HG03139 (cell line): ENCODE data around the gene PHLDA3.
A peak's percentile ranks its signal among the peaks of the same experiment; 100 is the strongest.
"Not testable (repeated sequence)": the region's sequence is repeated elsewhere in the genome, so short reads cannot be mapped to it uniquely, and the experiment has no call there.

ENCODE experiments used
- ATAC-seq: cut with Tn5 transposase; IDR thresholded peaks from one replicate; pipeline ENCODE4 v1.9.1; 2021; ENCODE audit not compliant: unreplicated experiment

The PHLDA3 gene

DNA sequence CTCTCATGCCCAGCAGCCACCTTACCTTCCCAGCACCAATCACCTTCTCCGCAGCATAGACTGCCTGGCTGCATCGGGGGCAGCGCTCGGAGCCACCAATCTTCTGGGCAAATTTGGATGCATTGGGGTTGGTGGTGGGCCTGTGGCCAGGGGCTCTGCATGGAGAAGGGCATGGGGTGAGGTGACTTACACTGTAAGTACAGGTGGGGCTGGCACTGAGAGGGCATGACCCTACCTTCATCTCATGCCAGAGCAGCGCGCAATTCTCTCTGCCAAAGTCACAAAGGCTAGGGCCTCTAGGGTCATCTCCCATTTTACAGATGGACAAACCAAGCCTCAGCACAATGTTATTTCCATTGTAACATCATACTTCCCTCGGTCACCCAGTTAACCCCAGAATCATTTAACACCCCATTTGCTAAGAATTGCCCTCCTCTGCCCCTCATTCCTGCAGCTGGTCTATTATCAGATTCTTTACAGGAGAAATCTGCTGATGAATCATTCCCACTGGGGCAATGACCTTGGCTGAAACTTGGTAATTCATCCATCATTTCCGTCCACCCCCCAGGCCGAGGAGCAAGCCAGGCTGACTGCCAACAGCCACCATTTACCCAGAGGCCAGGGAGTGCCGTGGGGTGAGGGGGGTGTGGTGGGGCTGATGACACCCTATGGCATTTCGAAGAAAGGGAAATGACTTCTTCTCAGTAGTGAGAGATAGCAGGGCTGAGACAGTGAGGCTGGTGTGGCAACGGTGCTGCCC, 20.0 kb upstream of the PHLDA3 start:
- ATAC-seq: no peak

DNA sequence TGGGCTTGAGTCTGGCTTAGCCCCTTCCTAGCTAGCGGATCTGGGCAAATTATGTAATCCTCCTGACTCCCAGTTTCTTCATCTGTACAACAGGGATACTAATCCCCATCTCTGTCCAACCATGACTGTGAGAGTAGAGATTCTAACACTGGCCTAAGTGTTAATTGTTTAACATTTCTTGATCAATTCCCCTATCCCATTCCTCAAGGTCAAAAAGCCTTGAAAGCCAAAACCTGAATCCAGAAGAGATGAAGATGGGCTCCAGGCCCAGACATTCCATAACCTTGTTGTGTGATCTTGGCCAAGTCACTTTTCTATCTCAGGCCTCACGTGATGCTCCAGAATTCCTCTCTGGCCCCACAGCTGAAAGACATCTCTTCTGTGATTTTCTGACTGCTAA, 18.8 kb upstream of the PHLDA3 start:
- no peak for ATAC-seq

DNA sequence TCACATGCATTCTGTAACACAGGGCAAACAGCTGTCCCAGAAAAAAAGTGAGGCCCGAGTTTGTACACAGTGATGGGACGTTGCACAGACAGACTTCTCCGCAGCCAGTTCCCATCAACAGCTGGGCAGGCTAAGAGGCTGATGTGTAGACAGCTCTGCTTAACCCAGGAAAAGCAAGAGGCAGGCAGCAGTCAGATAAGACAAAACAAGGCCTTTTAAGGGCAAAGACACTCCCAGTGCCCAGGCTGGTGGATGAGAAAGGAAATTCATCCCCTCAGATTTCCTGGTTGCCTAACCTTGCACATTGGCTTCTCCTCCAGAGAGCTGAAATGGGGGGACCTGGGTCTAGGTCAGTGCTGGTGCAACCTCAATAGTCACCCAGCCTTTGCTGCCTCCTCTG, 17.2 kb upstream of the PHLDA3 start:
- ATAC-seq: no peak

DNA sequence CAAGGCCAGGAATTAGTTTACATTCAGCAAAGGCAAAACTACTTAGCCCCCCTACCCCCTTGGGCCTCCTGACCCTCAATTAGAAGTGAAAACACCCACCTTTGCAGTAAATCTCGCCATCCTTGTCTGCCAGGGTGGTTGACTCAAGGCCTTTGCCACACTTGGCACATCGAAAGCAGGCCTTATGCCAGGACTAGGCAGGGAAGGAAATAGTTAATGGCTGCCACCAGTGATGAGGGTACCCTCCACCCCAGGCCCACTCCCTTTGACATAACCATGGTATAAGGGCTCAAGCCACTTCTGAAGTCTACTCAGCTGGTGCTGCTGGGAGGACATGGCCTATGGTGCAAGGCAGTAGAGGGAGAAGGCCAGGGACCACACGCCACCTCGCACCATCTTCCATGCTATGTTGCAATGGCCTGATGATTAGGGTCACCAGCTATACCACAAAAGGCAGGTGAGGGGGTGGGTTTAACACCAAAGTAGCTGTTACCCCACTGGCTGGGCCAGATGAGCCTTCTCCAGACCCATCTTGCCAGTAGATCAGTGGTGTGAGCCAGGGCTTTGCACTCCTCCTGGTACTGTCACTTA, 16.3 kb upstream of the PHLDA3 start:
- no peak for ATAC-seq

DNA sequence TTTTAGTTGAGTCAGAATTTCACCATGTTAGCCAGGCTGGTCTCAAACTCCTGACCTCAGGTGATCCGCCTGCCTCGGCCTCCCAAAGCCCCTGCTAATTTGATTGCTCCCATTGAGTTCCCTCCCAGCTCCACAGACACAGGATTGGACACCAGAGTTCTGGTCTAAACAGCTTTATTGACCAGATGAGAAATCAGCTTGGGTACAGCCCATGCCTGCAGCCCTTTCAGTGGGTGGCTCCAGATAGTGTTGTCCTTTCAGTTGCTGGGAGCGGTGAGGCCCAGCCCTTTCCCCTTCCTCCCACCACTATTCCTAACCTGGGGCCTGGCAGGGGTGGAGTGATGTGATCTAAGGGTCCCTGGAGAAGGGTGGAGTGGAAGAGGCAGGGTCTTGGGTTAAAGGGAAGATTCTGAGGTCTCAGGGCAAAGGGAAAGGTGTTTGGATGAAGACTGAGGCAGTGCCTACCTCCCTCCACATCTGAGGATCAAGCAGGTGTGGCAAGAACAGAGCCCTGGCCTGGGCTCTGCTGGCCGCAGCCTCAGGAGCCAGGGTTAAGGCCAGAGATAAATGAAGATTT, 14.5 kb upstream of the PHLDA3 start:
- no peak for ATAC-seq

DNA sequence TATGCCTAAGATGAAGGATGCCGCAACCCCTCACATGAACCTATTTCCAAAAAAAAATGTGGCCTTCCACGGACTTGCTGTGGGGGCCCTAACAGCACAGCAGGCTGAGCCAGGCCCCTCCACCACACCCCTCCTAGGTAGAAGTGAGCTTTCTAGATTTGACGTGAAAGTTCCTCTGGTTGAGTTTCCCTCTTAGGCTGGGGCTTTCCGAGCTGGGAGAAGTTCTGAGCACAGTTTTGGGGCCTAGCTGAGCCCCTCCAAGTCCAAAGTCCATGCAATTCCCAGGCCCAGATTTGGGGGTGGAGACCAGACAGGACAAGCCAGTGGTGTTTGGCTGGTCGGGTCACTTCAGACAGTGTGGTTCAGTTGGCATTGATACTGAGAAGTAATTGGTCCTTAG, 13.8 kb upstream of the PHLDA3 start:
- ATAC-seq: no peak

DNA sequence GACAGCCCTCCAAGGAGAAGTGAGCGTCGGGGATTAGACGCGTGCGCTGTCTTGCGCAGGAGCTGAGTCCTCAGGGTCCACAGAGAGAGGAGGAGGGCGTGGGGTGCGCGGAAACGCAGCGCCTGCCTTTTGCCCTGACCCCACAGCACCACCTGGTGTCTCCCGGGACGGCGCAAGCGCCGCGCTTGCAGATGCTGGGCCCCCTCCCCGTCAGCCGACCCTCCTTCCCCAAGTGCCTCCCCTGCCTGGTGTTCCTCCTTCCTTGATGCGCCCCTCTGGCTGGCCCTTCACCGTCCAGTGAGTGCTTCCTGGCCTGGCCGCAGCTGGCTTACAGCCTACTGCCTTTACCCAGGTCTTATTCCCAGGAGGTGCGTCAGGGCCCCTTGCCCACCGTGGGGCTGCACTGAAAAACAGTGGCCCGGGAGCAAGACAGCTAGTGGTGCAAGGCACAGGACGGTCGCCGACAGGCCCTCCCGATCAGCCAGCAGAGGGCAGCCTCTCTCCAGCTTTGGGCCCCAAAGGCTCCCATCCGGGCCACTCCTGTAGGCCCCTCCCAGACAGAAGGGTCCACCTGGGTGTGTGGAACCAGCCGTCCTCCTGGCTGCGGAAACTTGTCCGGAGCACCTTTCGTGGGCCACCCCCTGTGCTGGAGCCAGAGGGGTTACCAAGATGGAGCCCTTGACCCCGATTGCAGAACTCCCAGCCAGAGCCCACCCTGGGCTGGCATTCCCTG, 12.9 kb upstream of the PHLDA3 start:
- ATAC-seq: peak; percentile 51

DNA sequence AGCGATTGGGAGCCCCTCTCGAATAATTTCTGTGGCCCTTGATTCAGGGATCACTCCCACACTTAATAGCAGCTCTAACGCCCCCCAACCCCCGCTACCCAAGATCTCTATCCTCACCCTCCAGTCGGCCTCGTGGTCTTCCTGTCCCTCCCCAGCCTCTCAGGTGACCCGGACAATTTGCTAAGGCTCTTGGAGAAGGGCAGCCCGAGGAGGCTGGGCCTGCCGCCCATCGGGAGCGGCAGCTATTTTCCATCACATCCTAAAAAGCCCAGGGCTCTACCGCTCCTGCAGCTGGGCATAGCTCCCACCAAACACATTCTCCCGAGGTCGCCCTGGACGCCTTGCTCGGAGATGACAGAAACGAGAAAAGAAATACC, 12.0 kb upstream of the PHLDA3 start:
- ATAC-seq: no peak

DNA sequence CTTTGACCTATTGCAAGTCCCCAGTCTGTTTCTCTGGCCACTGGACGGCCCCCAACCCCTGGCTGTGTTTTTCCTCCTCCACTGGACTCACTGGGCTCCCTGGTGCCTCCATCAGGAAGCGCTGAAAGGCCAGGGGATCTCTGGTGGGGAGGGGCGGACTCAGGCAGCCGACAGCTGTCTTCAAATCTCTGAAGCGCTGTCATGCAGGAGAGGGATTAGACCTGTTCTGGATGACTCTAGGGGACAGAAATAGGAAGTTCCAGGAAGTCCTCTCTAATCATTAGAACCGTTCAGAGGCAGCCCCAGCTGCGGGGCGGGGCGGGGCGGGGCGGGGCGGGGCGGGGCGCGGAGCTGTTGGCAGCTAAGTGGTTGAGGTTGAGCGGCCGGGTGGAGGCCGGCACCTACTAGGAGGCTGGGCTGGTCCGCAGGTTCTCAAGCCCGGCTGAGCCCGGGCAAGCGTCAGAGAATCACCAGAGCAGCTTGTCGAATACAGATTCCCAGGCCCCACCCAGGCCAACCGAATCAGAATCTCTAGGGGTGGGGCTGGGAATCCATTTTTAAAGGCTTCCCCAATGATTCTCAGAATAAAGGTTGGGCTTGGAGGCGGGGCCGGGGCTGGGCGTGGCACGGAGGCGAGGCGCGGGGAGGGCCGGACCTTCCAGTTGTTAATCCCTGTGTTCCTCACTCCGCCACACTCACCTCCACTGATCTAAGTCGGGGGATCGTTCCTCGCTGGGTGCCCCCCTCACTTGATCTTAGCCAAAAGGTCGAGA, 11.4 kb upstream of the PHLDA3 start:
- ATAC-seq: peak; percentile 70

DNA sequence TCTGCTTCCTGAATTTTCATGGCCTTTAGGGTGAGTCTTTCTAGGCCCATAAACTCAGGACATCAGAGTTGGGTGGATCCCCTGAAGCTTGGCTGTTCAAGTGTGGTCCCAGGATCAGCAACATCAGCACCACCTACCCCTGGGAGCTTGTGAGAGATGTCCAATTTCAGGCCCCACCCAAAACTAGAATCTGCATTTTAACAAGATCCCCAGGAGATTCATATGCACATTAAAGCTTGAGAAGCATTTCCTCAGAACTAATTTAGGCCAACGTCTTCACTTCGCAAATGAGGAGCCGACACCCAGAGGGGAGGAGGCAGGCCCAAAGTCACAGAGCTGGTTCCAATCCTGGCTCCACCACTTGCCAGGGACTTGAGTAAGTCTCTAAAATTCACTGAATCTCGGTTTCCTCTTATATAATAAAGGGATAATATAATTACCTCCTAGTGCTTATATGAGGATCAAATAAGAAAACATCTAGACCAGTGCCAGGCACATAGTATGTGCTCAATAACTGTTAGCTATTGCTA, 10.3 kb upstream of the PHLDA3 start:
- ATAC-seq: no peak

DNA sequence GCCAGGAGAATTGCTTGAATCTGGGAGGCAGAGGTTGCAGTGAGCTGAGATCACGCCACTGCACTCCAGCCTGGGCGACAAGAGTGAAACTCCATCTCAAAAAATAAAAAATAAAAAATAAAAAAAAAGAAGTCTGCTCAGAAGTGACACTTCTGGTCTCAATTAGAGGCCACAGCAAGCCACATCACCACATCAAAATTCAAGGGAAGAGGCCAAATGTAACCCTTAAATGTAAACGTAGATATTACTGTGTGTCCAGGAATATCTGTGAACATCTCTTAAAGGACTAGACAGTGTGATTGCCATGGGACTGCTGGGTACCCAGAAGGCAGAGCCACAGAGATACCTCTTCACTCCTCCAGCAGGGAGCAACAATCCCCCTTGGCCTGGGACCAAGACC, 9.7 kb upstream of the PHLDA3 start:
- ATAC-seq: not testable (repeated sequence)

DNA sequence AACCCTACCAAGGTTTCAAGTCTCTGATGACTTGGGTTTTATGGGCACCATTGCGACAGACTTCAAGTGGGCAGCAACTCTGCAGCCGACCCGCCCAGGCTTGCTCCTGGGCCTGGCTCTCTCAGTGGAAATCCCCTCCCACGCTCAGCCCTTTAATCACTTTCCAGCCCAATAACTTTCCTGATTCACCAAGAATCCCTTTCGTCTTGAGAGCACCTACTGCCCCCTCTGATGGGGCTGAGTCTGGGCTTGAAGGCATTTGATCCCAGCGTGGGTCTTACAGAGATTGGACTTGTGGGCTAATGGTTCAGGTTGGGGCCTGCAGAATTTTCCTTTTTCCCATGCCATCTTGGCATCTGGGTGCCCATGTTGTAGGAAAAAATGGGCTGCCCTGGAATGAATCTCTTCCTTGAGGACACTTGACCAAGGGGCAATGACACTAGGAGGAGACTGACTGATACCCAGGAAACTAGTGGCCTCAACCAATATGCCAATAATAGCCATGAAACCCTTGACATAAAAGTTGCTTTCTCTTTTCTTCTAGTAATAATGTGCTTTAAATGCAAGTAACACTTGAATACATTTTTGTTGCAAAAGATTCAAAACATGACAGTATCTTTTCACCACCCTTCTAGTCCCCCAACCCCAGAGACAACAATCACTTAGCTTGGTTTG, 7.8 kb upstream of the PHLDA3 start:
- ATAC-seq: no peak

DNA sequence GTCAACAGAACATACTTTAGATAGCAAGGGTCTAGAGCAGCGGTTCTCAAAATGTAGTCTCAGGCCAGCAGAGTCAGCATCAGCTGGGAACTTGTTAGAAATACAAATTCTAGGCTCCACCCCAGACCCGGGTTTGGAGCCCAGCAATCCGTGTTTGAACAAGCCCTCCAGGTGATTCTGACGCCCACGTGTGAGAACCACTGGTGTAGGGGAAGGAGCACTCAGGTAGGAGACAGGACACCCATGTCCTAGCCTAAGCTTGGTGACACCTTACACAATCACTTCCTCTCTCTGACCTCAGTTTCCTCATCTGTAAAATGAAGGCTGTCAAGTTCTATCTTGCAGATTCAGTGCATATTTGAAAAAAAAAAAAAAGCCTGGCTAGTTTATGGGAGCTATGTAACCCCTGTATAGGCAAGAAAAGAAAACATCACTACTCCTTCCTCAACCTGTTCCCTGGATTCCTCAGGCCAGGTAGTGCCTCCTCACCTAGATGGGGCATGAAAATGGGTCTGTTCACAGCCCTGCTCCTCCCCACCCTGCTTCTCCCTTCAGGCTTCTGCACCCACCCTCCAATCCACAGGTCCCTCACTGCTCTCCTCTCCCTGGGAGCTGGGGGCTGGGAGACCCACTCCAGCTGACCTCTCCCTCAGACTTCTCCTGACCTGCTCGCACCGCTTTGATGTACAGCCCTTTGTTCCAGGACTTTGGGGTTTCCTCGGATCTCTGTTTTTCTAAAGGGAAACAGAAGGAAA, 7.1 kb upstream of the PHLDA3 start:
- ATAC-seq: no peak

DNA sequence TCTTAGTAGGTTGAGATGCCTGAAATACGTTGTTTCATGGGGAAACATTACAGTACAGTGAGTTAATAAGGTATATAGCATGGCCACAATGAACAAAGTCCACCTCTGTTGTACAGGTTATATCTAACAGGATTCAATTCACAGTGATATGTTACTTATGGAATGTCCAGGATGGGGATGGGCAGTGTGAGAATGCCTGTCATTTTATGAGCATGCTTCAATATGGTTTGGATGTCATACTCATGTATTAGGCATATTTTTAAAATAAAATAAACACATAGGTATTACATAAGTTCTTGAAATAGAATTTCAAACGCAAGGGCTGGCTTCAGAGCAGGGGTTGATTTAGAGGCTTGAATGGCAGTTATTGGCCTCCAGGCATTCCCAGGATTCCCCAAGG, 6.1 kb upstream of the PHLDA3 start:
- ATAC-seq: no peak

DNA sequence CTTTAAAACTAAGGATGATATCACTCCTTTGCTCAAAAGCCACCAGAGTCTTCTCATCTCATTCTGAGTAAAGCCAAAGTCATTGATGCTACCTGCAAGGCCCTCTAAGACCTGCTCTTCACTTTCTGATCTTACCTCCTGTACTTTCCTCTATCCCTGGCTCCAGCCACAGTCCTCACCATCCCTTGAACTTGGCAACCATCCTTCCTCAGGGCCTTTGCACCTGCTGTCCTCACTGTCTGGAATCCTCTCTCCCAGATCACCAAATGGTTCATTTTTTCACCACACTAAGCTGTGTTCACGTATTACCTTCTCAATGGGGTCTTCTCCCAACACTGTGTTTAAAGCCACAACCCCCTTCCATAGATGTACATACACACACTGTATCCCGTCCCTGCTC, 4.3 kb upstream of the PHLDA3 start:
- ATAC-seq: no peak

DNA sequence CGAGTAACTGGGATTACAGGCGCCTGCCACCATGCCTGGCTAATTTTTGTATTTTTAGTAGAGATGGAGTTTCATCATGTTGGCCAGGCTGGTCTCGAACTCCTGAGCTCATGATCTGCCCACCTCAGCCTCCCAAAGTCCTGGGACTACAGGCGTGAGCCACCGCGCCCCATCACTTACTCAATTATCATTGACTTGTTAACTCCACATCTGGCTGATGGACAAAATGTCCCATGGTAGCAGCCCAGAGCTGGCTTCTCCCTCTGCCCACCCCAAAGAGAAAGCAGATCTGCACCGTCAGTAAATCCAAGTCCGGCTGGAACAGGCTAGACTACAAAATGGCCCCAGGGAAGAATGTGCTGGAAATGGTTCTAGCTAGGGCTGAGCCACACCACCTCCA, 3.3 kb upstream of the PHLDA3 start:
- ATAC-seq: not testable (repeated sequence)

DNA sequence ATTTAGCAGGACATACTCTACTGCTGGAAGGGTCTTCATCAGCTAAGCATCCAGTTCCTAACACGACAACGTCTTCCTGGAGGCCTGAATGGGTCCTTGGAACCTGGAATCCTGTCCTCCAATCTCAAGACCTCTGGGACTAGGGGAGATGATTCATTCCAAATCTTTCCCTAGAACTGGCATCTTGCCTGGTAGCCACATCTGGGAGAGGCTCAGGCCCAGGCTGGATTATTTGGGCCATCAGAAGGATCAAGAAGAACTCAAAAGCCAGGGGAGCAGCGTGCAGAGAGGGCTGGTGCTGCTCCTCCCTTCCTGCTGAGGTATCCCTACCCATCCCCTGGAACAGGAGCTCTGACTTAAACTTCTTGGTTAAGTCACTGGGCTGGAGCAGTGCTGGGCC, 2.8 kb upstream of the PHLDA3 start:
- no peak for ATAC-seq

DNA sequence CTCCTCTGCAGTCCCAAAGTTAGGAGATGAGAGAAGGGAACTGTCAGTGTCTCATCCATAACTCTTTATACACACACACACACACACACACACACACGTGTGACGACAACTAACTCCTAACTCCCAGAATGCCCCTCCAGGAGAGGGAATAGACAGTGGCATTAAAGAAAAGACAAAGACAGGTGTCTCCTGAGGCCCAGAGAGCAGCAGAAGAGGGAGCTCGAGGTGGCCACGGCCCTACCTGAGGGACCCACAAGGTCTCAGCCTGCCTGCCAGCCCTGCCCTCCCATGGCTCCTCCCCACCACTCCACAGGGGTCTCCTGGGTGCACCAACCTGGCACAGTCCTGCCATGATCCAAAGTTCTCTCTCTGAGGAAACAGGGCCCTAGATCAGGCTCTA, 1.6 kb upstream of the PHLDA3 start:
- ATAC-seq: no peak

DNA sequence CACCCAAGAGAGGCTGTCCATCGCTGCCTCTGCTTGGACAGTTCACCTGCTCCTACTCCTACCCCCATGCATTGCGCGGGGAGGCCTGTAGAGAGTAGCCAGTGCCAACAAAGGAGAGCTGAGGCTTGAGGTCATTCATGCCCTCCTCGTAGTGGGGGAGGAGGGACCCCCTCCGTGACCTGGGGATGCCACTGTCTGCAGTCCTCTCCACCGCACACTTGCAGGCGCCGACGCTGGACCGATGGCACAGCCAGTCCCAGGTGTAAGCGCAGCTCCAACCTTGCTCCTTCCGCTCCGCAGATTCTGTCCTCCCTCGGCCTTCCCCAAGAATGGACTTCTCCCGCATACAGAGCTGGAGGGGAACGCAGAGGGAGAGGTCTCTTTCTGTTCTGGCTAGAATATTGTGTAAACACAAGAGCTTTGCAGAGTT, 672 bp upstream of the PHLDA3 start:
- no peak for ATAC-seq

DNA sequence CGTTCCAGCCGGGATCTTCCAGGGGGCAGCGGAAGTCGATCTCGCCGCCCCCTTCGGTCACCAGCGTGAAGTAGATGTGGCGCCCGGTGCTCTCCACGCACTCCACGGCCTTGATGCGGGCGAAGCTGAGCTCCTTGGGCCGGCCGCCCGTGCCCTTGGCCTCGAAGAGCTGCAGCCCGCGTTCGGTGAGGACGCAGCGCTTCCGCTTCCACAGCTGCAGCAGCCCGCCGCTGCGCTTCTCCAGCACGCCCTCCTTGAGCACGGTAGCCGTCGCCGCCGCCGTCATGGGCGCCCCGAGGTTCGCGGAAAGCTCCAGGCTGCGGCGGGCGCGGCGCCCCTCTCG, 516 bp downstream of the PHLDA3 start:
- peak; percentile 41 for ATAC-seq
